Measurements from ENCODE around the gene SS18.

The SS18 gene

GRCh38 chr18:26091047-26091630 is 726 bp upstream of the SS18 start:
- H4K20me1 ChIP-seq (ENCODE audit: insufficient read depth, low read length, poor library complexity, severe bottlenecking) = peaks cover 37% of the 10 kb centered on the region
- H3K4me3 ChIP-seq (ENCODE audit: low read length, poor library complexity, severe bottlenecking) = peak overlapping the region; percentile 92
- no peaks in the 10 kb centered on the region for H3K9me3 ChIP-seq (ENCODE audit: insufficient read depth, low read depth, low read length)
- H3K27me3 ChIP-seq (ENCODE audit: insufficient read depth, low read length, poor library complexity, severe bottlenecking) = no peaks in the 10 kb centered on the region
- TF ChIP-seq EZH2phosphoT487 (IDR thresholded peaks at IDR 0.05; ENCODE audit: borderline replicate concordance) = no peak
- TF ChIP-seq, protein P1, sequence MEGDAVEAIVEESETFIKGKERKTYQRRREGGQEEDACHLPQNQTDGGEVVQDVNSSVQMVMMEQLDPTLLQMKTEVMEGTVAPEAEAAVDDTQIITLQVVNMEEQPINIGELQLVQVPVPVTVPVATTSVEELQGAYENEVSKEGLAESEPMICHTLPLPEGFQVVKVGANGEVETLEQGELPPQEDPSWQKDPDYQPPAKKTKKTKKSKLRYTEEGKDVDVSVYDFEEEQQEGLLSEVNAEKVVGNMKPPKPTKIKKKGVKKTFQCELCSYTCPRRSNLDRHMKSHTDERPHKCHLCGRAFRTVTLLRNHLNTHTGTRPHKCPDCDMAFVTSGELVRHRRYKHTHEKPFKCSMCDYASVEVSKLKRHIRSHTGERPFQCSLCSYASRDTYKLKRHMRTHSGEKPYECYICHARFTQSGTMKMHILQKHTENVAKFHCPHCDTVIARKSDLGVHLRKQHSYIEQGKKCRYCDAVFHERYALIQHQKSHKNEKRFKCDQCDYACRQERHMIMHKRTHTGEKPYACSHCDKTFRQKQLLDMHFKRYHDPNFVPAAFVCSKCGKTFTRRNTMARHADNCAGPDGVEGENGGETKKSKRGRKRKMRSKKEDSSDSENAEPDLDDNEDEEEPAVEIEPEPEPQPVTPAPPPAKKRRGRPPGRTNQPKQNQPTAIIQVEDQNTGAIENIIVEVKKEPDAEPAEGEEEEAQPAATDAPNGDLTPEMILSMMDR (conservative IDR thresholded peaks at IDR 0.05; ENCODE audit: low read length) = no peak
- H3F3A ChIP-seq (ENCODE audit: low read depth) = no peaks in the 10 kb centered on the region
- H2AFZ ChIP-seq (ENCODE audit: low read length) = peak overlapping the region; percentile 81
- H3K4me1 ChIP-seq (ENCODE audit: insufficient read depth, low read length, poor library complexity, severe bottlenecking) = peaks cover 43% of the 10 kb centered on the region
- peak overlapping the region; percentile 98 for H3K4me2 ChIP-seq (ENCODE audit: low read depth, low read length, poor library complexity, severe bottlenecking)
- peak overlapping the region; percentile 90 for H3K9ac ChIP-seq (ENCODE audit: low read depth, low read length, poor library complexity, severe bottlenecking)
- peaks cover 37% of the 10 kb centered on the region for H3K79me2 ChIP-seq (ENCODE audit: insufficient read depth, low read length)
- H3K9me2 ChIP-seq (replicated peaks; ENCODE audit: low read depth, low read length) = no peaks in the 10 kb centered on the region
- peaks cover 8% of the 10 kb centered on the region; the same call in 1 of the 2 replicates for H3K36me3 ChIP-seq (ENCODE audit: insufficient read depth, low read length)

DNA sequence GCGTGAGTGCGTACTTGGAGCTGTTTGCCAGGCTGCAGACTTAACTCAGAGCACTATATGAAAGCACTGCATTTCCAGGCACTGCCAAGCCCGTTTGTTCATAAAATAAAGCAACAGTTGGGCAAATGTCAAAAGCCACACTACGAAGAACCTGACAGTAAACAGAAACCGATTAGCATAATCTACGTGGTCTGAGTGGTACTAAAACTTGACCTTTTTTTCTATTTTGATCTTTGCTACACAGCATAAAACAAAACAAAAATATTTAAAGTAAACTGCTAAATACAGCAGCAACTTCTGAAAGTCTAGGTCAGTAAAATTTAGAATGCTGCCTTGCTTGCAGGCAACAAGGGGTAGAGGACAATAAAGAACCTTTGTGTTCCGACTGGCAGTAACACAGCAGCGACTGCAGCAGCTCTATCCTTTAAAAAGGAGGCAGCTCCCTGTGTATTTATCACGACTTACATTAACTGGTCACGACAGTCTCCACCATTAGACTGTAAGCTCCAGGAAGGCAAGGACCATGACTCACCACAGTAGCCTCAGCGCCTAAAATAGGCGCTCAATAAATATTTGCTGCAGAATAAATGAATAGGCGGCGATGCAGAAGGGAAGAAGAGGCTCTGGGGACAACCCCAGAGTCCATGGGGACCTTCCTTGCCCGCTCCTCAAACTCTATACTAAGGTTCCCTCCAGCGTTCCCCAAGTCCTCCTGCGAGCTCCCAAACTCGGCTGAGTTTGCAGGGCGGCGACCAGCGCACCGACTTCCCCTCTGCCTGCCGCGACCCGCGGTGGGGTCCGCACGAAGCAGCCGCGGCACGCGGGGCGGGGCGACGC is 902 bp downstream of the SS18 start:
- H2AFZ ChIP-seq (ENCODE audit: low read length) = no peak overlapping the region
- H3K36me3 ChIP-seq (ENCODE audit: insufficient read depth, low read length) = peaks cover 20% of the 10 kb centered on the region; the same call in 1 of the 2 replicates
- no peaks in the 10 kb centered on the region for H3F3A ChIP-seq (ENCODE audit: low read depth)
- TF ChIP-seq EZH2phosphoT487 (IDR thresholded peaks at IDR 0.05; ENCODE audit: borderline replicate concordance) = no peak
- H3K27me3 ChIP-seq (ENCODE audit: insufficient read depth, low read length, poor library complexity, severe bottlenecking) = no peaks in the 10 kb centered on the region
- no peaks in the 10 kb centered on the region for H3K9me2 ChIP-seq (replicated peaks; ENCODE audit: low read depth, low read length)
- peaks cover 52% of the 10 kb centered on the region for H3K79me2 ChIP-seq (ENCODE audit: insufficient read depth, low read length)
- peak overlapping the region; percentile 92 for H3K4me3 ChIP-seq (ENCODE audit: low read length, poor library complexity, severe bottlenecking)
- H3K9me3 ChIP-seq (ENCODE audit: insufficient read depth, low read depth, low read length) = no peaks in the 10 kb centered on the region
- peak overlapping the region; percentile 98 for H3K4me2 ChIP-seq (ENCODE audit: low read depth, low read length, poor library complexity, severe bottlenecking)
- peaks cover 52% of the 10 kb centered on the region for H4K20me1 ChIP-seq (ENCODE audit: insufficient read depth, low read length, poor library complexity, severe bottlenecking)
- H3K9ac ChIP-seq (ENCODE audit: low read depth, low read length, poor library complexity, severe bottlenecking) = peak overlapping the region; percentile 90
- H3K4me1 ChIP-seq (ENCODE audit: insufficient read depth, low read length, poor library complexity, severe bottlenecking) = peaks cover 58% of the 10 kb centered on the region

GRCh38 chr18:26088487-26088886 is 1.9 kb downstream of the SS18 start:
- Histone ChIP-seq H3K79me2 (ENCODE audit: insufficient read depth, low read length) (peaks cover 63% of the 10 kb centered on the region), H3K4me3 (ENCODE audit: low read length, poor library complexity, severe bottlenecking) (peak overlapping the region; percentile 92), H3K9me3 (ENCODE audit: insufficient read depth, low read depth, low read length) (no peaks in the 10 kb centered on the region), H3K27me3 (ENCODE audit: insufficient read depth, low read length, poor library complexity, severe bottlenecking) (no peaks in the 10 kb centered on the region), H3K4me1 (ENCODE audit: insufficient read depth, low read length, poor library complexity, severe bottlenecking) (peaks cover 68% of the 10 kb centered on the region), H2AFZ (ENCODE audit: low read length) (no peak overlapping the region), H3K9ac (ENCODE audit: low read depth, low read length, poor library complexity, severe bottlenecking) (peak overlapping the region; percentile 90), H3F3A (ENCODE audit: low read depth) (no peaks in the 10 kb centered on the region), H3K4me2 (ENCODE audit: low read depth, low read length, poor library complexity, severe bottlenecking) (peak overlapping the region; percentile 98), H3K36me3 (ENCODE audit: insufficient read depth, low read length) (peaks cover 30% of the 10 kb centered on the region; the same call in 1 of the 2 replicates), H3K9me2 (replicated peaks; ENCODE audit: low read depth, low read length) (no peaks in the 10 kb centered on the region), H4K20me1 (ENCODE audit: insufficient read depth, low read length, poor library complexity, severe bottlenecking) (peaks cover 62% of the 10 kb centered on the region)
- TF ChIP-seq EZH2phosphoT487 (IDR thresholded peaks at IDR 0.05; ENCODE audit: borderline replicate concordance) = no peak
- TF ChIP-seq, protein P1 (conservative IDR thresholded peaks at IDR 0.05; ENCODE audit: low read length) = no peak

All from Loucy (cell line).